ENCODE data around the gene TAPT1.

The TAPT1 gene

GRCh38 chr4:16253127-16253960 is 27.1 kb upstream of the TAPT1 start:
- DNase-seq (ENCODE audit: extremely low spot score), result no peak
- ChIA-PET CTCF (no interaction called here), POLR2A (no interaction called here)
- TF ChIP-seq PKNOX1 (IDR thresholded peaks at IDR 0.05), result no peak
- TF ChIP-seq L3MBTL2 (conservative IDR thresholded peaks at IDR 0.05), result no peak
- TF ChIP-seq NFRKB (IDR thresholded peaks at IDR 0.05), result no peak
- no peak for TF ChIP-seq CTBP1 (IDR thresholded peaks at IDR 0.05; ENCODE audit: borderline replicate concordance)
- no peak for TF ChIP-seq FOXK2 (IDR thresholded peaks at IDR 0.05)
- no peak for TF ChIP-seq ARNT (IDR thresholded peaks at IDR 0.05)
- TF ChIP-seq LEF1 (IDR thresholded peaks at IDR 0.05; ENCODE audit: borderline replicate concordance), result no peak
- TF ChIP-seq ZNF384 (IDR thresholded peaks at IDR 0.05), result no peak
- no peak for TF ChIP-seq ELF4 (IDR thresholded peaks at IDR 0.05)
- no peak for TF ChIP-seq BHLHE40 (IDR thresholded peaks at IDR 0.05; ENCODE audit: borderline replicate concordance)
- no peak for TF ChIP-seq FOXA1 (IDR thresholded peaks at IDR 0.05)
- no peak for TF ChIP-seq FOXM1 (IDR thresholded peaks at IDR 0.05; ENCODE audit: borderline replicate concordance)
- TF ChIP-seq TARDBP (IDR thresholded peaks at IDR 0.05), result no peak
- no peak for TF ChIP-seq HDGF (IDR thresholded peaks at IDR 0.05; ENCODE audit: borderline replicate concordance)
- TF ChIP-seq SUZ12 (IDR thresholded peaks at IDR 0.05), result no peak
- TF ChIP-seq SP1 (IDR thresholded peaks at IDR 0.05), result no peak

GRCh38 chr4:16250661-16251365 is 24.5 kb upstream of the TAPT1 start:
- TF ChIP-seq FOXM1 (IDR thresholded peaks at IDR 0.05; ENCODE audit: borderline replicate concordance) (no peak), SP1 (IDR thresholded peaks at IDR 0.05) (no peak), BHLHE40 (IDR thresholded peaks at IDR 0.05; ENCODE audit: borderline replicate concordance) (no peak), NFRKB (IDR thresholded peaks at IDR 0.05) (no peak), CTBP1 (IDR thresholded peaks at IDR 0.05; ENCODE audit: borderline replicate concordance) (no peak), LEF1 (IDR thresholded peaks at IDR 0.05; ENCODE audit: borderline replicate concordance) (no peak), PKNOX1 (IDR thresholded peaks at IDR 0.05) (no peak), HDGF (IDR thresholded peaks at IDR 0.05; ENCODE audit: borderline replicate concordance) (no peak), FOXA1 (IDR thresholded peaks at IDR 0.05) (no peak), SUZ12 (IDR thresholded peaks at IDR 0.05) (no peak), L3MBTL2 (conservative IDR thresholded peaks at IDR 0.05) (no peak), FOXK2 (IDR thresholded peaks at IDR 0.05) (no peak), ARNT (IDR thresholded peaks at IDR 0.05) (no peak), TARDBP (IDR thresholded peaks at IDR 0.05) (no peak), ZNF384 (IDR thresholded peaks at IDR 0.05) (no peak), ELF4 (IDR thresholded peaks at IDR 0.05) (no peak)
- ChIA-PET CTCF (interaction anchor here (1.3 kb wide), 1 partner anchor 45 kb away, joined by 4 read pairs; no protein-coding TSS in a partner anchor), POLR2A (interaction anchor here (1.4 kb wide), 1 partner anchor 23 kb away, joined by 5 read pairs; no protein-coding TSS in a partner anchor)
- no peak for DNase-seq (ENCODE audit: extremely low spot score)

GRCh38 chr4:16248605-16249004 is 22.3 kb upstream of the TAPT1 start:
- no peak for DNase-seq (ENCODE audit: extremely low spot score)
- ChIA-PET POLR2A (no interaction called here), CTCF (no interaction called here)
- TF ChIP-seq NFRKB (IDR thresholded peaks at IDR 0.05) (no peak), PKNOX1 (IDR thresholded peaks at IDR 0.05) (no peak), FOXK2 (IDR thresholded peaks at IDR 0.05) (no peak), SP1 (IDR thresholded peaks at IDR 0.05) (no peak), TARDBP (IDR thresholded peaks at IDR 0.05) (no peak), HDGF (IDR thresholded peaks at IDR 0.05; ENCODE audit: borderline replicate concordance) (no peak), LEF1 (IDR thresholded peaks at IDR 0.05; ENCODE audit: borderline replicate concordance) (no peak), CTBP1 (IDR thresholded peaks at IDR 0.05; ENCODE audit: borderline replicate concordance) (no peak), BHLHE40 (IDR thresholded peaks at IDR 0.05; ENCODE audit: borderline replicate concordance) (no peak), ARNT (IDR thresholded peaks at IDR 0.05) (no peak), SUZ12 (IDR thresholded peaks at IDR 0.05) (no peak), L3MBTL2 (conservative IDR thresholded peaks at IDR 0.05) (no peak), FOXM1 (IDR thresholded peaks at IDR 0.05; ENCODE audit: borderline replicate concordance) (no peak), ZNF384 (IDR thresholded peaks at IDR 0.05) (no peak), ELF4 (IDR thresholded peaks at IDR 0.05) (no peak), FOXA1 (IDR thresholded peaks at IDR 0.05) (no peak)

- ChIA-PET POLR2A (no interaction called here), CTCF (no interaction called here)
- TF ChIP-seq LEF1 (IDR thresholded peaks at IDR 0.05; ENCODE audit: borderline replicate concordance), result no peak
- TF ChIP-seq FOXK2 (IDR thresholded peaks at IDR 0.05), result no peak
- TF ChIP-seq TARDBP (IDR thresholded peaks at IDR 0.05), result no peak
- no peak for TF ChIP-seq SUZ12 (IDR thresholded peaks at IDR 0.05)
- TF ChIP-seq HDGF (IDR thresholded peaks at IDR 0.05; ENCODE audit: borderline replicate concordance), result no peak
- no peak for TF ChIP-seq CTBP1 (IDR thresholded peaks at IDR 0.05; ENCODE audit: borderline replicate concordance)
- no peak for TF ChIP-seq ELF4 (IDR thresholded peaks at IDR 0.05)
- no peak for TF ChIP-seq L3MBTL2 (conservative IDR thresholded peaks at IDR 0.05)
- TF ChIP-seq SP1 (IDR thresholded peaks at IDR 0.05), result no peak
- no peak for DNase-seq (ENCODE audit: extremely low spot score)
These were observed 19.0 kb upstream of the TAPT1 start for GRCh38 chr4:16245241-16245640.

- ChIA-PET POLR2A (no interaction called here), CTCF (no interaction called here)
- DNase-seq (ENCODE audit: extremely low spot score), result no peak
- TF ChIP-seq ELF4 (IDR thresholded peaks at IDR 0.05) (no peak), CTBP1 (IDR thresholded peaks at IDR 0.05; ENCODE audit: borderline replicate concordance) (no peak)
These were observed 17.0 kb upstream of the TAPT1 start for GRCh38 chr4:16243285-16243684.

All from HEK293T (cell line).